ENCODE results near the gene MTURN.

The MTURN gene

DNA sequence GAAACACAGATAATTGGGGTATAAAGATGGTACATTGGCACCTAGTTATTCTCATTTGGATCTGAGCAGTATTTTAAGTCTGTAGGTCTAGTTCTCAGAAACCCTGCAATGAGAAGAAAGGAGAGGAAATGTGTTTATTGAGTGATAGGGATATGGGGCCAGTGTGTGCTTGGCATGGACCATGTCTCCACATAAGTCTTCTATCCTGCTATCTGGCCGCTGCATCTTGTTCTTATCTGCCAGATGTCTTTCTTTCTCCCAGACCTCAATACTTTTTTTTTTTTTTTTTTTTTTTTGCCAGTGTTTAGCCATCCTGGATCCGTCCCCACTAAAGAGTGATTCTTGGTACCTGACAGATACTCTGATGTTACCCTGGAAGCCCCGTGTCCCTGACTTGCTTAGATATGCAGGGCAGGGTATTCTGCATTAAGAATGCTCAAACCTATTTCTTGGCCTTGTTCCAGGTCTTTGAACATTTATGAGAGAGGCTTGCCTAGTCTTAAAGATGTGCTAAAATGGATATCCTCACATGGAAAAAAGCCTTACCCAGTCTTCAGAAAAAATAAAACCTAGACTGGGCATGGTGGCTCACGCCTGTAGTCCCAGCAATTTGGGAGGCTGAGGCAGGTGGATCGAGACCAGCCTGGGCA is 10.0 kb downstream of the MTURN start:
- Histone ChIP-seq H3K9ac (no peak overlapping the region), H2AFZ (no peak overlapping the region), H3K4me2 (ENCODE audit: low read length) (no peak overlapping the region), H3K36me3 (ENCODE audit: control insufficient read depth, insufficient read depth, low read length) (no peaks in the 10 kb centered on the region), H3K9me3 (ENCODE audit: control insufficient read depth, low read length) (no peaks in the 10 kb centered on the region), H3K27ac (no peak overlapping the region), H3K27me3 (ENCODE audit: control insufficient read depth, insufficient read depth, low read length) (no peaks in the 10 kb centered on the region), H3K4me1 (peaks cover 19% of the 10 kb centered on the region), H3K4me3 (ENCODE audit: low read depth, low read length) (no peak overlapping the region), H3K79me2 (peaks cover 46% of the 10 kb centered on the region)
- TF ChIP-seq CTCF (IDR thresholded peaks at IDR 0.05): no peak

- Histone ChIP-seq H3K9ac (no peak overlapping the region), H3K9me3 (ENCODE audit: control insufficient read depth, low read length) (no peaks in the 10 kb centered on the region), H3K4me3 (ENCODE audit: low read depth, low read length) (no peak overlapping the region), H3K4me2 (ENCODE audit: low read length) (no peak overlapping the region), H3K27ac (no peak overlapping the region), H3K79me2 (peaks cover 46% of the 10 kb centered on the region), H3K4me1 (peaks cover 19% of the 10 kb centered on the region), H3K36me3 (ENCODE audit: control insufficient read depth, insufficient read depth, low read length) (no peaks in the 10 kb centered on the region), H2AFZ (no peak overlapping the region), H3K27me3 (ENCODE audit: control insufficient read depth, insufficient read depth, low read length) (no peaks in the 10 kb centered on the region)
- no peak for TF ChIP-seq CTCF (IDR thresholded peaks at IDR 0.05)
These were observed 10.7 kb downstream of the MTURN start for GRCh38 chr7:30145426-30145970.

- Histone ChIP-seq H3K4me3 (ENCODE audit: low read depth, low read length) (no peak overlapping the region), H3K27ac (no peak overlapping the region), H3K4me2 (ENCODE audit: low read length) (no peak overlapping the region), H3K4me1 (peaks cover 19% of the 10 kb centered on the region), H3K79me2 (peaks cover 46% of the 10 kb centered on the region), H3K9ac (no peak overlapping the region), H3K27me3 (ENCODE audit: control insufficient read depth, insufficient read depth, low read length) (no peaks in the 10 kb centered on the region), H3K9me3 (ENCODE audit: control insufficient read depth, low read length) (no peaks in the 10 kb centered on the region), H2AFZ (no peak overlapping the region), H3K36me3 (ENCODE audit: control insufficient read depth, insufficient read depth, low read length) (no peaks in the 10 kb centered on the region)
- no peak for TF ChIP-seq CTCF (IDR thresholded peaks at IDR 0.05)
These were observed 11.4 kb downstream of the MTURN start for GRCh38 chr7:30146127-30146612.

DNA sequence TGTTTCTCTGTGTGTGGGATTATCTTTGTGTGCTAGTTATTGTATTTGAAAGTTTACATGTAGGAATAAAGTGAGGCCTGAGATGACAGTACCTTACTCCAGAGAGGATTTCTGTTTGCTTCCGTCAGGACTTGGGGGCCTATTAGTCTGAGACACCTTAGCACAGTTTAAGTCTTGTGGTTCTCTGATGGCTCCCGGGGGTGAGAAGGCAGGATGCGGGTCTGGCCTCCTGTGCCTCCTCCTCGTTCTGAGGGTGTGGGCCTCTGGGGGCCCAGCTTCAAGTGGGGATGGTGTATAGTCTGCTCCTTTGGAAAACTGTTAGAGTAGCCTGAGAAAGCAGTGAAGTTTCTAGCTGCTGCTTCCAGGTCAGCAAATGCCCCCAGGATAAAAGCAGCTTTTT is 12.4 kb downstream of the MTURN start:
- Histone ChIP-seq H3K4me3 (ENCODE audit: low read depth, low read length) (no peak overlapping the region), H3K36me3 (ENCODE audit: control insufficient read depth, insufficient read depth, low read length) (no peaks in the 10 kb centered on the region), H3K4me1 (peaks cover 16% of the 10 kb centered on the region), H3K4me2 (ENCODE audit: low read length) (no peak overlapping the region), H3K9me3 (ENCODE audit: control insufficient read depth, low read length) (no peaks in the 10 kb centered on the region), H3K27me3 (ENCODE audit: control insufficient read depth, insufficient read depth, low read length) (no peaks in the 10 kb centered on the region), H3K9ac (no peak overlapping the region), H3K27ac (no peak overlapping the region), H3K79me2 (peaks cover 43% of the 10 kb centered on the region), H2AFZ (no peak overlapping the region)
- TF ChIP-seq CTCF (IDR thresholded peaks at IDR 0.05): no peak

GRCh38 chr7:30147785-30148184 is 13.0 kb downstream of the MTURN start:
- no peak for TF ChIP-seq CTCF (IDR thresholded peaks at IDR 0.05)
- Histone ChIP-seq H2AFZ (no peak overlapping the region), H3K36me3 (ENCODE audit: control insufficient read depth, insufficient read depth, low read length) (no peaks in the 10 kb centered on the region), H3K27ac (no peak overlapping the region), H3K79me2 (peaks cover 41% of the 10 kb centered on the region), H3K4me1 (peaks cover 11% of the 10 kb centered on the region), H3K4me3 (ENCODE audit: low read depth, low read length) (no peak overlapping the region), H3K27me3 (ENCODE audit: control insufficient read depth, insufficient read depth, low read length) (no peaks in the 10 kb centered on the region), H3K9ac (no peak overlapping the region), H3K4me2 (ENCODE audit: low read length) (no peak overlapping the region), H3K9me3 (ENCODE audit: control insufficient read depth, low read length) (no peaks in the 10 kb centered on the region)
